HG02885 (cell line): ENCODE measurements around the gene PSEN2.
"Not testable (repeated sequence)": the region's sequence is repeated elsewhere in the genome, so short reads cannot be mapped to it uniquely, and the experiment has no call there.

Experiments used
- ATAC-seq: cut with Tn5 transposase; IDR thresholded peaks from one replicate; pipeline ENCODE4 v1.9.1; 2021; ENCODE audit warnings: mild to moderate bottlenecking; ENCODE audit not compliant: unreplicated experiment, poor library complexity

PSEN2 gene

DNA sequence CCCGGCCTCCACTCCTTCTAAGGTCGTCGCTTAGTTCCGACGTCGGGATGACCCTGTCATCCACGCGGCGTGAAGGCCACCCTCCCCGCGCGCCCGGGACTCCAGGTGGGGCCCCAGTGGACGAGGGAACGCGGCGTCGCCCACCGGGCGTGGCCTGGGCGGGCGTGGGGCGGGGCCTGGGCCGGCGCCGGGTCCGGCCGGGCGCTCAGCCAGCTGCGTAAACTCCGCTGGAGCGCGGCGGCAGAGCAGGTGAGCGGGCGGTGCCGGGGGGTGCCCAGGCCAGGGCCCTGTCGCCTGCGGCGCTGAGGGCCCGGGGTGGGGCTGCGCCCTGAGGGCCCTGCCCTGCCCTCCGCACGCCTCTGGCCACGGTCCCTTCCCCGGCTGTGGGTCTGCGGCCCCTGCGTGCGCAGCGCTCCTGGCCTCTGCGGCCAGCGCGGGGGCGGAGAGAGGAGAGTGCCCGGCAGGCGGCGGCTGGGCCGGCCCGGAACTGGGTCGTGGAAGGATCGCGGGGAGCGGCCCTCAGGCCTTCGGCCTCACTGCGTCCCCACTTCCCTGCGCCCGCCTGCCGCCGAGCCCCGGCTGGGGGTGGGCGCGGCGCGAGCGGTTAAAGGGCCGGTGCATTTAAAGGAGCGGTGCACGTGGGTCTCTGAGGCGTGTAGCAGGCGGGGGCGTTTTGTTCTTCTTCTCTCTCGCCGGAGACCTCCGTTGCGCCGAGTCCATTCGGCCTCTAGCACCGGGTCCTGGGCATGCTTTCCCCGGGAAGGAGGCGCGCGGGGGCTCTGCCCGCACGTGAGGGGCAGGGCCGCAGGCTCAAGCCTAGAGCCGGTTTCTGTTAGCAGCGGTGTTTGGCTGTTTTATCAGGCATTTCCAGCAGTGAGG, at the start of gene PSEN2:
Gene PSEN2, plus strand, starts transcription at position 216 of the 879 bp plus-strand sequence. CDS start 11,292 bp downstream, outside the sequence.
- ATAC-seq: peak; percentile 94

DNA sequence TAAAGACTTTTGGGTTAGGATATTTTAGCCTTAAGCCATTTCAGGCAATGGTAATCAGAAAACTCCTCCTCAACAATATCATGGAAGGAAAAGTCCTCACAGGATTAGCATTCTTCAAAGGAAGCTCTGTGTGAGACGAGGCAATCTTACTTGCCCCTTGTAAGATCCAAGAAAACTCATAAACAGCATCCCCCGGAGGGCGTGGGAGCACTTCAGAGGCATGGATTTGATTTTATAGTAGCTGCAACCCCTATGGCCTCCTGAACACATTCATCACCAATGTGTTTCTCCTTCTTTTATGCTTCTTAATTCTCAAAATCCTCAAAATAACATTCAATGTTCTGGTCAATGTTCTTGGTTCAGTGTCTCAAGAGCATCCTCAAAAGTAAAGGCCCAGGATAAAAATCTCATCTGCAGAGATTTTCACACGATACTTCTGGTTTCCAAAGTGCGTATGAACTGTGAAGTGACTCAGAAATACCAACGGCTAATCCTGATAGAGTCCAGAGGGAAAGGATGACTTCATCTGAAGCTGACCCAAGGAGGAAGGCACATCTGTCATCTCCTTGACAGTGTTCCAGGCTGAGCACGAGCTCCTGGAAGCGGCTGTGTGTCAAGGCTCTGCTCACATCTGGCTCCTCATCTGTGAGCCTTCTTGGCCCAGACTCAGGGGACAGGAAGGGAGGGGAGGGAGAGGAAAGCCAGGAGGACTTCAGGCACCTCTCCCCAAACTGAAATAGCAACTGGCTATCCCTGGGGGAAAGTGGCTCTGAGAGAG, 49.3 kb upstream of the PSEN2 start:
- no peak for ATAC-seq

DNA sequence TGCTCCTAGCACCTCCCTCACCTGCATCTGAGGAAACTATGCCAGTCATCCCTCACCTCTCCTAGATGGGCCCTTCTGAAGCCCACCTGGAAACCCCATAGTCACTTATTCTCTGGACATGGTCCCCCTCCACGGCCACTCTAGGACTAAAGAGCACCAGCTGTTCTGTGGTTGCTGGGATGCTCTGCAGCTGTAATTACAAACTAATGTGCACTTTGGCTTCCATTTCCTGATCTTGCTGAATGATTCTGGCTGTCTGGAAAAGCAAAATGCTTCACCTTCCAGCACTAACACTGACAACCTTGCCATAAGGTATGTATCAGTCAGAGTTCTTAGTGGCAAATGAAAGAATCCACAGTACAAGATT, 48.7 kb upstream of the PSEN2 start:
- ATAC-seq: no peak

DNA sequence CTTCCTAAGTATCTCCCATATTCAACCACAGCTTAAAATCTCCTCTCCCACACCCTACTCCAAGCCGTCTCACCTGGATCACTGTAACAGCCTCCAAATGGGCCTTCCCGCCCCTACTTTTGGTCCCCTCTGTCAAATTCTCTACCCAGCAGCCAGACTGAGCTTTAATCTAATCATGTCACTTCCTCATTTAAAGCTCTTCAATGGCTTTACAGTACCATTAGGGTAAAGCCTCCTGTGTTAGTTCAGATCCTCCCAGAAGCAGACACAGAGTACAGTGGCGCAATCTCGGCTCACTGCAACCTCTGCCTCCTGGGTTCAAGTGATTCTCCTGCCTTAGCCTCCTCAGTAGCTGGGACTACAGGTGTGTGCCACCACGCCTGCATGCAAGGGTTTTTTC, 46.8 kb upstream of the PSEN2 start:
- no peak for ATAC-seq

DNA sequence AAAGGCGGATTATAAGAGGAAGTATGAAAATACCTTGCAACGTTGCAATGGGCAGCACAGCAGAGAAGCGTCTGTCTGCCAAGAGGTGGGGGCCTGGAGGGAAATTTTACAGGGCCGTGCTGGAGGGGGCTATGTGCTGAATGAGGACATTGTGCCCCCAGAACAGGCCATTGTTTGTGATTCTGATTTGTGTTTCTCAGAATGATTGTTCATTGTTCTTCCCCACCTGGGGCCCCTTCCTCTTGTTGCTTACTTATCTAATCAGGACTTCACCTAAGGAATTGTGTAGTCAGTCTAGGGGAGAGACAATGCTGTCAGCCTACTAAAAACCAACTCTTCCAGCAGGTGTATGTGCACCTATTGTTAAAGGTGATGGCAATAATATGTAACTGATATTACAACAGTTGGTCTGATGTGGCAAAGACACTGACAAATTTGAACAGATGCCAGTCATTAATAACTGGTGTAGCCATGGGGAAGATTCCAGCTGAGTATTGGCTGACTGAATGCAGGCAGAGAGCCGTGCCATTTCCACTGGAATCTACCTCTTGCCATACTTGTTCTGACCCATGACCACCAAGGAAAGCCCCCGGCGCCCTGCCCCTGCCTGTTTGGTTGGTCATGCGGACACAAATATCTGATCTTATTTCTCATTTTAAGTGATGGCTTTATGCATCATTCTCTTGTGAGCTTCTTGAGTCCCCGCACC, 45.2 kb upstream of the PSEN2 start:
- ATAC-seq: no peak

DNA sequence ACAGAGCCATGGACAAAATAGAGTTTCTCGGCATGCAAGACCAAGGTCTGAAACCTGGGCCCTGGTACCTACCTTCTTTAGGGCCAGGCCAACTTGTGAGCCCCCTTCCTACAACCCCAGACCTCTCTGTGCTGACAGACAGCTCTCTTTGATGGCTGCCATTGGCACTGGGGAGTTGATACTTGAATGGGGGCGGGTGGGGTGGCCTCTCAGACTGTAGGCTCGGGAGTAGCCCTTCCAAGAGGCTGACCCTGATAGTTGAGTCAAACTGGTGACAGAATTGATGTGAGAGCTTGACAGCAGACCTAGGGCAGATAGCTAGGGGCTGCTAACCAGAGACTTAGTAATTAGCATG, 44.7 kb upstream of the PSEN2 start:
- no peak for ATAC-seq

DNA sequence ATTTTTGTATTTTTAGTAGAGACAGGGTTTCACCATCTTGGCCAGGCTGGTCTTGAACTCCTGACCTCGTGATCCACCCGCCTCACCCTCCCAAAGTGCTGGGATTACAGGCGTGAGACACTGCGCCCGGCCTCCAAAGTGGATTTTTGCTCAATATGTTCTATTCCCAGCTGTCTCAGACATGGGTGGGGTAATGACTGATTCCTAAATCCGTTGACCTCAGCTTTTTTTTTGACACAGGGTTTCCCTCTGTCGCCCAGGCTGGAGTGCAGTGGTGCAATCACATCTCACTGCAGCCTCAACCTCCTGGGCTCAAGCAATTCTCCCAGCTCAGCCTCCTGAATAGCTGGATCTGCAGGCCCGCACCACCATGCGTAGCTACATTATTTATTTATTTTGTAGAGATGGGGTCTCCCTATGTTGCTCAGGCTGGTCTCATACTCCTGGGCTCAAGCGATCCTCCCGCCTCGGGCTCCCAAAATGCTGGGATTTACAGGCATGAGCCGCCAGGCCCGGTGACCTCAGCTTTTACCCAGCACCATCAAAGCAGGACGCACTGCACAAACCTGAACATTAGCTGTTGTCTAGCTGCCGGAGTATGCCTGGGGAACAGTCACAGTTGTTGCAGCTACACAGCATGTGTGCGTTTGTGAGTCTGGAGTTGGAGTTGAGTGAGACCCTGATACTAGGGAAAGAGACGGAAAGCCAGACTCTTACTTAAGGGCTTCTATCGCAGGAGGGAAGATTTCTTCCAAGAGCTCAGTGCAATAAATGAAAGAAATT, 43.7 kb upstream of the PSEN2 start:
- ATAC-seq: no peak

DNA sequence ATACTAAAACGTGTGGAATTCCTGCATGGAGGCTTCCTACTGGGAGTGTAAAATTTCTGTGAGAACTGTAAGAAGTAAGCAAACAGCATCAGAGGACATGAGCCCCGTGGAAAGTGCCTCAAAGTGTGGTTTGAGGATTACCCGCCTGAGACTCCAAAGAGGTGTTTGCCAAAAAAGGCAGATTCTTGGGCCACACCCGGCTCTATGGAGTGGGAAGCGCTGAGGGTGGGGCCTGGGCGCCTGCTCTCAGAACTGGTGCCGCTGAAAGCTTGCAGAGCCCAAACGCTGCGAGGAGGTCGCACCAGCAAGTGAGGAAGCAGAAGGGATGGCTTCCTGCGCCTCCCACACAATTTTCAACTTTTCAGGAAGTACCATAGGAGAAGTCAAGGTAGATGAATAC, 43.0 kb upstream of the PSEN2 start:
- ATAC-seq: no peak

DNA sequence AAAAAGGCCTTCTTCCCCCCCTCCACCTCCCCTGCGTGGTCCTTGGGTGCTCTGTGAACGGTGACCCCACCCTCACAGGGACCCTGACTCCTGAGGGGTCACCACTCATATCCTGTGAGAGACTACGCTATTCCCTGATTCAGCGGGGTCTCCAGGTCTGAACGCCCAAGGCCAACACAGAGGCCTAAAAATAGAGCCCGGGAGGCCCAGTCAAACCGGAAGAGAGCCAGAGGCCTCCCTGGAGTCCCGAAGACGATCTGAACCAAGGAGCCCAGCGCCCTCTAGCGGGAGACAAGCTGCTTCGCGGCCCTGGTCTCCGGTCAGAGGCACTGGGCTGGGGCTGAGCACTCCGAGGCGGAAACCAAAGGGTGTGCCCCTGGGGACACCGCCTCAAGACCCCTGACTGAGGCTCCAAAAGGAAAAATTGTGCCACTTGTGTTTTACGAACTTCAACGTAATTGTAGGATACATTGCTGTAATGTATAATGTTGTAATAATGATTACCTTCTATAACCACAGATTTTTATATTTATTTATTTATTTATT, 42.4 kb upstream of the PSEN2 start:
- ATAC-seq: peak; percentile 97

DNA sequence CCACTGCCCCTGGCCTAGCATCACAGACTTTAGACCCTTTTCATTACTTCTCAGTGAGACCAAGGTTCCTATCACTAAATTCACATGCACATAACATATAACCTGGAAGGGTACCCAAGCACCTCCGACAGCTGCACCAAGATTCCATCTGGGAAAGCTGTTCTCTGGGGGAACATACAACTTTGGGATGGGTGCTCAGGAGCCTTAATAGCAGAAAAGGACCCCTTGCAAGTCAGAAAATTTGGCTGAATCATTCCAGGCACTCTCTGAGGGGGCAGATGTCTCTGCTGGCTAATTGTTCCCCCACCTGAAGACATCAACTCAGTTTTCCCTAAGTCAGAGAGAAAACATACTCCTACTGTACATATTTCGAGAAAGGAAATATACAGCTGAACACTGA, 41.3 kb upstream of the PSEN2 start:
- no peak for ATAC-seq

DNA sequence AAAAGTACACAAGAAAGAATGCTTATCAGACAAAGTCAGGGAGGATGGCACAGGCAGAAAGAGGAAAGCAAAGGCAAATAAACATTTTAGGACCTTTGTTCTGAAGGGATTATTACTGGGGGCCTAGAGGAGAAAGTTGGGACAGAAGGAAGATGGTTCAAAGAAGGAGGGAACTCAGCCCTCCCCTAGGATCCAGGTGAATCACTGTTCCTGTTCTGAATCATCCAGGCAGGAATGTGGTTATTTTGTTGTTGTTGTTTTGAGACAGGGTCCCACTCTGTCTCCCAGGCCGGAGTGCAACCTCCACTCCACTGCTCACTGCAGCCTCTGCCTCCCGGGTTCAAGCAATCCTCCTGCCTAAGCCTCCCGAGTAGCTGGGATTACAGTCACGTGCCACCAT, 38.5 kb upstream of the PSEN2 start:
- ATAC-seq: no peak

DNA sequence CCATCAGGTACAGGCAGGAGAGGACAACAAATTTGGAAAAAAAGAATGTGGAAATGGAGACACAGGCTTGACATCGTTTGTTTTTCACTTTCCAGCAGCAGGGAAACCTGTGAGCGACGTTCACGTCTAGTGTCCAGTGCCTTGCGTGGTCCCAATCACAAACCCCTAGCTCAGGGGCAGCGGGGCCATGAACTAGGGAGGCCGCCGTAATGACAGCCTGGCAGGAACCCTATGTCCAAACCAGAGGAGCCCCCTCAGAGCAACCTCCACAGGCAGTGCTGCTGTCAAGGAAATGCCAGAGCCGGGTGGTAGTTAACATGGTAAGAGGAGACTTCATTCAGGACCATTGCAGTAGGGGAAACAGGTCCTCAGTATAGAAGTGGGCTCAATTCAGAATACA, 37.8 kb upstream of the PSEN2 start:
- ATAC-seq: no peak

DNA sequence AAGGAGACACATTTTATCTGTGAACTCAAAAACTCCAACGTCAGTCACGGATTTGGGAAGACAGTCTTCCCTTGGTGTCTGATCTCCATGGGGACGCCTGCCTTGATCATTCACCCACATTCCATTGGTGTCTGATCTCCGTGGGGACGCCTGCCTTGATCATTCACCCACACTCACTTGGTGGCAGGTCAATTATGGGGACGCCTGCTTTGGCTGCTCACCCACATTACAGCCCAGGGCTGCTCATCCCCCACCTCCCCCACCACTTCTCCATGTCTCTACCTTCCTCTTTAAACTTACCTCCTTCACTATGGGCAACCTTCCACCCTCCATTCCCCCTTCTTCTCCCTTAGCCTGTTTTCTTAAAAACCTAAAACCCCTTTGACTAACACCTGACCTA, 36.2 kb upstream of the PSEN2 start:
- not testable (repeated sequence) for ATAC-seq

DNA sequence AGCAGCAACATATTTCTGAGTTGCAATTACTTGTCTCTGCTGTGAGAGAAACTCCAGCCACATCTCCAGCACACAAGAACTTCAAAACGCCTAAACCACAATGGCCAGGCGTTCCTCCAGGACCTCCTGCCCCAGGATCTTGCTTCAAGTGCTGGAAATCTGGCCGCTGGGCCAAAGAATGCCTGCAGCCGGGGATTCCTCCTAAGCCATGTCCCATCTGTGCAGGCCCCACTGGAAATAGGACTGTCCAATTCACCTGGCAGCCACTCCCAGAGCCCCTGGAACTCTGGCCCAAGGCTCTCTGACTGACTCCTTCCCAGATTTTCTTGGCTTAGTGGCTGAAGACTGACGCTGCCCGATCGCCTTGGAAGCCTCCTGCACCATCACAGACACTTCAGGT, 35.0 kb upstream of the PSEN2 start:
- not testable (repeated sequence) for ATAC-seq

DNA sequence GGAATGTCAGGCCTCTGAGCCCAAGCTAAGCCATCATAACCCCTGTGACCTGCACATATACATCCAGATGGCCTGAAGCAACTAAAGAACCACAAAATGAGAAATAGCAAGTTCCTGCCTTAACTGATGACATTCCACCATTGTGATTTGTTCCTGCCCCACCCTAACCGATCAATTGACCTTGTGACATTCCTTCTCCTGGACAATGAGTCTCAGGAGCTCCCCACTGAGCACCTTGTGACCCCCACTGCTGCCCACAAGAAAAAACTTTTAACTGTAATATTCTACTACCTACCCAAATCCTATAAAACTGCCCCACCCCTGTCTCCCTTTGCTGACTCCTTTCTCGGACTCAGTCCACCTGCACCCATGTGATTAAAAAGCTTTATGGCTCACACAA, 32.5 kb upstream of the PSEN2 start:
- not testable (repeated sequence) for ATAC-seq

DNA sequence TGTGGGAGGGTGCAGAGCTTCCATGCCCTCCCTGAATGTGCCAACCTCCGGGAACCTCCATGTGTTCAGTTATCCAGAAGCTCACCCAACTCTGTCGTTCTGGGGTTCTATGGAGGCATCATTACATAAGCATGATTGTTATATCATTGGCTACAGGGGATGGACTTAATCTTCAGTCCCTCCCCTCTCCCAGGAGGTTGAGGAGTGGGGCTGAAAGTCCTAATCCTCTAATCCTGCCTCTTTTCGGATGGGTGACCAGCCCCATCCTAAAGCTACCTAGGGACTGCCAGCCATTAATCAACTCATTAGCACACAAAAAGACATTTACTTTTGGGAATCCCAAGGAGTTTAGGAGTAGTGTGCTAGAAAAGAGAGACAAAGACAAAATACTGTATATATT, 32.0 kb upstream of the PSEN2 start:
- ATAC-seq: no peak

DNA sequence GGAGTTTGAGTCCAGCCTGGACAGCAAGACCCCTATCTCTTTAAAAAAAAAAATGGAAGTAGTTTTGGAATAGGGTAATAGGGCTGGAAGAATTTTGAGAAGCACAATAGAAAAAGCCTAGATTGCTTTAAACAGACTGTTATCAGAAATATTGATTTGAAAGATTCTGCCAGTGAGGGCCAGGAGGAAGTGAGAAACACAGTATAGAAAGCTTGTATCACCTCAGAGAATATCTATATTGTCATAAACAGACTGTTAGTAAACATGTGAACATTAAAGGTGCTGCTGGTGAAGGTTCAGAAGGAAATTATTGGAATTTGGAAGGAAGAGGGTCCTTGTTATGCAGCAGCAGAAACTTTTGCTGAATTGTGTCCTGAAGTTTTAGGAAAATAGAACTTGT, 24.8 kb upstream of the PSEN2 start:
- ATAC-seq: no peak

DNA sequence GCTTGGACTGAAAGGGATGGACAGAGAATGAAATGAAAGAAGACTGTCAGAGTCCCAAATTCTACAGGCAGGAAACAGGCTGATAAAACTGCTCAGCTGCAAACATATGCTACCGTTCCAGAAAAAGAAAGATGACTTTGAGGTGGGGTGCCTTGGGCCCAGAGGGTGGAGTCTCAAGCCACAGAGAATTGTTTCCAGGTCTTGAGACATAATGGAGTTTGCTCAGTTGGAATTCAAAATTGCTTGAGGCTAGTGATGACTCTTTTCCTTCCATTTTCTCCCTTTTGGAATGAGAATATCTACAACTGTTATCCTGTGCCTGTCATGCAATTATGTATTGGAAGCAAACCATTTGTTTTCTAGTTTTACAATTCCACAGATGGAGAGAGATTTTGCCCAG, 23.6 kb upstream of the PSEN2 start:
- ATAC-seq: no peak

DNA sequence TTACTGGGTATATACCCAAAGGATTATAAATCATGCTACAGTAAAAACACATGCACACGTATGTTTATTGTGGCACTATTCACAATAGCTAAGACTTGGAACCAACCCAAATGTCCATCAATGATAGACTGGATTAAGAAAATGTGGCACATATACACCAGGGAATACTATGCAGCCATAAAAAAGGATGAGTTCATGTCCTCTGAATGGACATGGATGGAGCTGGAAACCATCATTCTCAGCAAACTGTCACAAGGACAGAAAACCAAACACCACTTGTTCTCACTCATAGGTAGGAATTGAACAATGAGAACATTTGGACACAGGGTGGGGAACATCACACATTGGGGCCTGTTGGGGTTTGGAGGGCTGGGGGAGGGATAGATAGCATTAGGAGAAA, 15.9 kb upstream of the PSEN2 start:
- not testable (repeated sequence) for ATAC-seq

DNA sequence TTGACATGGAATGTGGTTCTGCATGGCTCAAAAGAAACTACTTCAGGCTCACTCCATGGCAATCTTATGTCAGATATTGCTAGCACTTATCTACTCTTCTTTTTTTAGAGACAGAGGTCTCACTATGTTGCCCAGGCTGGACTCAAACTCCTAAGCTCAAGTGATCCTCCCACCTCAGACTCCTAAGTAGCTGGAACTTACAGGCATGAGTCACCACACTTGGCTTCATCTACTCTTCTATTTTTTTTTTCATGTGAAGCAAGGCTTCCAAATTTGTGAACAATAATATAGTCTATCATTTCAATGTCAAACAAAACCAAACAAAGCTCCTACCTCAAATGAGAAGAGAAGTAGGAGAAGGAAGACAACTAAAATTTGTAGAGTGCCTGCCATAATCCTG, 7.5 kb upstream of the PSEN2 start:
- ATAC-seq: no peak
